ENCODE results near the gene ZNF121. TPM values are rescaled to one million over a fixed set of nuclear protein-coding genes. Genes with fewer than 3 reads are reported as not detected.

ZNF121 gene
- 10 to 100 TPM; 52.5 to 57.5 TPM for total RNA-seq

DNA sequence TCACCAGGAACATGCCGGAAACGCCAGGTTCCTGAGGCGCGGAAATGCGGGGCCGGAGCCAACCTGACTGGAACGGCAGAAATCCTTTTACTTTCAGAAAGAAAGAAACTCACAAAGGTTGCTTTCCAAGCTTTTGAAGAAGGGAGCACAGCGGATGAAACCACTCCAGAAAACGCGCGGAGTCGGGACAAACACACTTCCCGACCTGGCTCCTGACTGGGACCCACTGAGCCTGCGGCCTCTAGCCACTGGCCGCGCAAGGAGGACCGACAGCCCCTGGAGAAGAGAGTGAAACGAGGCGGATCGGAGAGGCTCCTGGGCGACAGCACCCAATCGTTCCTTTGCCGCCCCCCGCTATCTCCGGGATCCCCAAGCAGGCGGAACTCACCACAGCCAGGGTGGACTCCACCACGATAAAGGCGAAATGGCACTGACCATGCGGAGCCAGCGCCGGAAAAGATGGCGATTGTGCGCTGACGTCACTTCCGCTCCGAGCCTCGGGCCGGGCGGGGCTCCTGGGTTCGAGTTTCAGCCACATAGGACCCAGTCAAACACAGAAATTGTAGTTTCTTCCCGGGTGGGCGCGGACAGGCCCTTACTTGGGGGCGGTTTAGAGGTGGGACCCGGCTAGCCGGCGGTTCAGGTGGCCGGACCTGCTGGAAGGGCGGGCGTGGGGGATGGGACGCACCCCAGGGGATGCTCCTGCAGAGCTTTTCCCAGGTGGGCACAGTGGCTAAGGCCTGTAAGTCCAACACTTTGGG, at the start of gene ZNF121:
ZNF121 (minus strand) TSS at position 432 of the 761 bp plus-strand sequence. CDS start 16,407 bp downstream, outside the sequence.

GRCh38 chr19:9621156-9622037, 37.1 kb upstream of the ZNF121 start, which contains the start of gene ZNF561:
TSS of gene ZNF561 (minus strand) at chr19:9621232. CDS start at chr19:9619456, 1,776 bp downstream.

GRCh38 chr19:9538183-9539058, 45.9 kb downstream of the ZNF121 start, which contains the start of gene ZNF426:
TSS of gene ZNF426 (minus strand) at chr19:9538645. CDS start at chr19:9536232, 2,413 bp downstream.

Other genes with a start within 250 kb of the ZNF121 start
- under 1 TPM; 0.45 to 0.75 TPM for gene ZNF177, start 221.5 kb downstream of the ZNF121 start, total RNA-seq
- 10 to 100 TPM; 34.7 to 38.0 TPM for gene ZNF266, start 148.9 kb downstream of the ZNF121 start, total RNA-seq
- gene ZNF560, start 85.9 kb downstream of the ZNF121 start, total RNA-seq: not detected
- gene ZNF426, start 45.9 kb downstream of the ZNF121 start, total RNA-seq: 10 to 100 TPM; 15.5 to 16.5 TPM
- gene ZNF561, start 36.7 kb upstream of the ZNF121 start, total RNA-seq: 10 to 100 TPM; 30.2 to 32.4 TPM
- gene ZNF562, start 90.6 kb upstream of the ZNF121 start, total RNA-seq: 10 to 100 TPM; 16.1 to 17.0 TPM
- gene ZNF846, start 184.2 kb upstream of the ZNF121 start, total RNA-seq: 10 to 100 TPM in 1 of 2 experiments, 1 to 10 TPM in 1; 8.7 to 11.2 TPM
- gene FBXL12, start 234.6 kb upstream of the ZNF121 start, total RNA-seq: 10 to 100 TPM; 24.4 to 27.6 TPM
- 100 to 1,000 TPM; 296 to 302 TPM for gene UBL5, start 243.4 kb upstream of the ZNF121 start, total RNA-seq